BE2C (cell line): ENCODE measurements around the gene VSIG10L.

Experiments used
- DNase-seq: peaks from one replicate; pipeline ENCODE4 v3.0.0-alpha.2; 2020
- H3K27me3 ChIP-seq: fragments of 250-450 bp; sonication (Bioruptor Pico); 2 replicates; pipeline ENCODE4 v1.5.1; 2020; ENCODE audit warnings: mild to moderate bottlenecking
- H3K36me3 ChIP-seq: fragments of 250-450 bp; sonication (Bioruptor Pico); 2 replicates; pipeline ENCODE4 v1.5.1; 2020; ENCODE audit warnings: mild to moderate bottlenecking
- H3K4me1 ChIP-seq: fragments of 250-450 bp; sonication (Bioruptor Pico); 2 replicates; pipeline ENCODE4 v1.5.1; 2020
- H3K4me3 ChIP-seq: 2 replicates; pipeline ENCODE4 v1.5.1; 2011; ENCODE audit warnings: low read depth, low read length
- H3K9me3 ChIP-seq: fragments of 250-450 bp; sonication (Bioruptor Pico); 2 replicates; pipeline ENCODE4 v1.5.1; 2020
- CTCF ChIP-seq: IDR thresholded peaks from 2 replicates; pipeline ENCODE4 v1.5.1; 2012; ENCODE audit warnings: mild to moderate bottlenecking, low read depth, low read length

The VSIG10L gene

GRCh38 chr19:51295382-51296126 is 46.4 kb downstream of the VSIG10L start:
- Histone ChIP-seq H3K4me1 (no peaks in the 10 kb centered on the region), H3K4me3 (no peak overlapping the region), H3K9me3 (no peaks in the 10 kb centered on the region), H3K27me3 (0 out of 2 replicates have a peak, but pooled peaks cover 5% of the 10 kb centered on the region), H3K36me3 (no peaks in the 10 kb centered on the region)
- TF ChIP-seq CTCF: no peak
- DNase-seq: no peak

GRCh38 chr19:51294977-51295375 is 47.0 kb downstream of the VSIG10L start:
- no peak for TF ChIP-seq CTCF
- Histone ChIP-seq H3K9me3 (no peaks in the 10 kb centered on the region), H3K4me1 (no peaks in the 10 kb centered on the region), H3K27me3 (0 out of 2 replicates have a peak, but pooled peaks cover 5% of the 10 kb centered on the region), H3K4me3 (no peak overlapping the region), H3K36me3 (no peaks in the 10 kb centered on the region)
- DNase-seq: no peak

- TF ChIP-seq CTCF: no peak
- H3K4me3 ChIP-seq: no peak overlapping the region
- DNase-seq: no peak
- H3K4me1 ChIP-seq: no peaks in the 10 kb centered on the region
- no peaks in the 10 kb centered on the region for H3K36me3 ChIP-seq
- H3K27me3 ChIP-seq: 0 out of 2 replicates have a peak, but pooled peaks cover 5% of the 10 kb centered on the region
- no peaks in the 10 kb centered on the region for H3K9me3 ChIP-seq
Measured at GRCh38 chr19:51294211-51294976, 47.5 kb downstream of the VSIG10L start.

GRCh38 chr19:51293571-51294210 is 48.2 kb downstream of the VSIG10L start:
- no peaks in the 10 kb centered on the region for H3K4me1 ChIP-seq
- TF ChIP-seq CTCF: no peak
- H3K9me3 ChIP-seq: no peaks in the 10 kb centered on the region
- H3K36me3 ChIP-seq: no peaks in the 10 kb centered on the region
- peaks cover 5% of the 10 kb centered on the region; the same call in 1 of the 2 replicates for H3K27me3 ChIP-seq
- no peak overlapping the region for H3K4me3 ChIP-seq
- no peak for DNase-seq

- Histone ChIP-seq H3K9me3 (no peaks in the 10 kb centered on the region), H3K27me3 (peaks cover 5% of the 10 kb centered on the region; the same call in 1 of the 2 replicates), H3K36me3 (no peaks in the 10 kb centered on the region), H3K4me1 (no peaks in the 10 kb centered on the region), H3K4me3 (no peak overlapping the region)
- no peak for DNase-seq
- TF ChIP-seq CTCF: no peak
Measured at GRCh38 chr19:51292971-51293370, 49.0 kb downstream of the VSIG10L start.
